ENCODE data around the gene CREBBP. TPM values are rescaled to one million over a fixed set of nuclear protein-coding genes. Genes with fewer than 3 reads are reported as not detected.

Gene CREBBP
- total and polyA plus RNA-seq, 9 of the 15 experiments (the other 6 are each of a cell fraction or from before 2014, with no cell fraction given), result 0.70 to 24.8 (median 5.6) TPM

DNA sequence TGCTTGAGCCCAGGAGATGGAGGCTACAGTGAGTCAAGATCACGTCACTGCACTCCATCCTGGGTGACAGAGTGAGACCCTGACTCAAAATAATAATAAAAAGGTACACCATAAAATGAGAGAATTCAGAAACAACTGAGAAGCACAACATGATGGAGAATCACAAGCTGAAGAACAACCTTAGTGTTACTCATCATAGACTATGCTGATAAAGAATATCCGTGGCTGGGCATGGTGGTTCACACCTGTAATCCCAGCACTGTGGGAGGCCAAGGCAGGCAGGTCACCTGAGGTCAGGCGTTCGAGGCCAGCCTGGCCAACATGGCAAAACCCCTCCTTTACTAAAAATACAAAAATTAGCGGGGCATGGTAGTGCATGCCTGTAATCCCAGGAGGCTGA lies 16.0 kb downstream of the CREBBP start:
- BruUV-seq (replicated peaks), result no TSS peak
- no peak for ATAC-seq
- DNase-seq (ENCODE audit: extremely low read depth in 1 of 4, low spot score in 3 of 4), result no peak
- Histone ChIP-seq H3K9me3 (replicated peaks; ENCODE audit: control insufficient read depth, insufficient read depth, low read depth, low read length) (no peaks in the 10 kb centered on the region), H3K4me3 (no peak overlapping the region), H4K20me1 (replicated peaks; ENCODE audit: control insufficient read depth, insufficient read depth, low read length) (peaks cover 33% of the 10 kb centered on the region), H3K4me1 (replicated peaks in 1 of 2; ENCODE audit: control insufficient read depth in 2 of 2, insufficient read depth in 2 of 2, low read length in 2 of 2) (peaks cover 30 to 32% of the 10 kb centered on the region in 2 experiments), H3K36me3 (ENCODE audit: control insufficient read depth, insufficient read depth, low read length) (no peaks in the 10 kb centered on the region), H3K9ac (ENCODE audit: insufficient read depth in 1 of 2, low read depth in 2 of 2, low read length in 2 of 2) (no peak overlapping the region), H3K27me3 (ENCODE audit: control insufficient read depth in 2 of 2, insufficient read depth in 2 of 2, low read length in 2 of 2) (no peaks in the 10 kb centered on the region), H3K79me2 (ENCODE audit: control insufficient read depth, insufficient read depth, low read length) (peaks cover 98% of the 10 kb centered on the region), H2AFZ (ENCODE audit: low read depth, low read length) (no peak overlapping the region), H3K27ac (ENCODE audit: extremely low read depth, low read depth, low read length) (no peak overlapping the region), H3K9me1 (ENCODE audit: control insufficient read depth, insufficient read depth, low read length) (peaks cover 5% of the 10 kb centered on the region), H3K4me2 (ENCODE audit: insufficient read depth, low read length) (no peak overlapping the region)
- ChIA-PET CTCF (ENCODE audit: low intra/inter-chr PET ratio) (no interaction called here), POLR2A (interaction anchor here (0.6 to 7.7 kb wide), 2 partner anchors 11 to 193 kb away, joined by 3 to 86 read pairs; no protein-coding TSS in a partner anchor)
- TF ChIP-seq, protein P1, sequence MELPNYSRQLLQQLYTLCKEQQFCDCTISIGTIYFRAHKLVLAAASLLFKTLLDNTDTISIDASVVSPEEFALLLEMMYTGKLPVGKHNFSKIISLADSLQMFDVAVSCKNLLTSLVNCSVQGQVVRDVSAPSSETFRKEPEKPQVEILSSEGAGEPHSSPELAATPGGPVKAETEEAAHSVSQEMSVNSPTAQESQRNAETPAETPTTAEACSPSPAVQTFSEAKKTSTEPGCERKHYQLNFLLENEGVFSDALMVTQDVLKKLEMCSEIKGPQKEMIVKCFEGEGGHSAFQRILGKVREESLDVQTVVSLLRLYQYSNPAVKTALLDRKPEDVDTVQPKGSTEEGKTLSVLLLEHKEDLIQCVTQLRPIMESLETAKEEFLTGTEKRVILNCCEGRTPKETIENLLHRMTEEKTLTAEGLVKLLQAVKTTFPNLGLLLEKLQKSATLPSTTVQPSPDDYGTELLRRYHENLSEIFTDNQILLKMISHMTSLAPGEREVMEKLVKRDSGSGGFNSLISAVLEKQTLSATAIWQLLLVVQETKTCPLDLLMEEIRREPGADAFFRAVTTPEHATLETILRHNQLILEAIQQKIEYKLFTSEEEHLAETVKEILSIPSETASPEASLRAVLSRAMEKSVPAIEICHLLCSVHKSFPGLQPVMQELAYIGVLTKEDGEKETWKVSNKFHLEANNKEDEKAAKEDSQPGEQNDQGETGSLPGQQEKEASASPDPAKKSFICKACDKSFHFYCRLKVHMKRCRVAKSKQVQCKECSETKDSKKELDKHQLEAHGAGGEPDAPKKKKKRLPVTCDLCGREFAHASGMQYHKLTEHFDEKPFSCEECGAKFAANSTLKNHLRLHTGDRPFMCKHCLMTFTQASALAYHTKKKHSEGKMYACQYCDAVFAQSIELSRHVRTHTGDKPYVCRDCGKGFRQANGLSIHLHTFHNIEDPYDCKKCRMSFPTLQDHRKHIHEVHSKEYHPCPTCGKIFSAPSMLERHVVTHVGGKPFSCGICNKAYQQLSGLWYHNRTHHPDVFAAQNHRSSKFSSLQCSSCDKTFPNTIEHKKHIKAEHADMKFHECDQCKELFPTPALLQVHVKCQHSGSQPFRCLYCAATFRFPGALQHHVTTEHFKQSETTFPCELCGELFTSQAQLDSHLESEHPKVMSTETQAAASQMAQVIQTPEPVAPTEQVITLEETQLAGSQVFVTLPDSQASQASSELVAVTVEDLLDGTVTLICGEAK (IDR thresholded peaks at IDR 0.05), result no peak
- TF ChIP-seq, protein P1 (CRISPR knock-in tag; IDR thresholded peaks at IDR 0.05), result no peak
- TF ChIP-seq ZKSCAN1 (IDR thresholded peaks at IDR 0.05; ENCODE audit: low read depth, low read length) (no peak), FIP1L1 (IDR thresholded peaks at IDR 0.05; ENCODE audit: low read depth, low read length, poor library complexity, severe bottlenecking) (no peak), NCOA6 (IDR thresholded peaks at IDR 0.05) (no peak), GTF2E2 (tag; IDR thresholded peaks at IDR 0.05) (no peak), ZNF79 (CRISPR knock-in tag; IDR thresholded peaks at IDR 0.05; ENCODE audit: low read depth) (no peak), KDM1A (IDR thresholded peaks at IDR 0.05) (no peak), SRSF7 (optimal IDR thresholded peaks at IDR 0.05; ENCODE audit: low read depth, low read length) (no peak)
- intact Hi-C loops (cut with micrococcal nuclease) (no loop called here), in situ Hi-C loops (cut with MboI) (no loop called here)
- WGBS (ENCODE audit: insufficient coverage, low coverage, missing lambda C conversion rate), result 74% methylated on average over 5 of the region's 5 CpGs
- no peak for FAIRE-seq

Data from K562 (cell line).